M059J (cell line): ENCODE measurements around the gene KCNT2. TPM values are rescaled to one million over a fixed set of nuclear protein-coding genes. Genes with fewer than 3 reads are reported as not detected.

ENCODE experiments used
- DNase-seq: peaks from one replicate; pipeline ENCODE4 v3.0.0-alpha.2; 2012; ENCODE audit warnings: low read depth
- total RNA-seq: library from RNA; depleted of rRNA; stranded (reverse); fragments of >200 nt; shearing (Covaris generic); gene quantifications from 2 replicates; pipeline ENCODE4 v1.2.3, GENCODE V29; 2014; rRNA removed

Gene KCNT2
- total RNA-seq, 1 experiment from 2014 or later, result 2.3 TPM

GRCh38 chr1:196205882-196206281 is 402.4 kb downstream of the KCNT2 start:
- no peak for DNase-seq

GRCh38 chr1:196196486-196196885 is 411.8 kb downstream of the KCNT2 start:
- DNase-seq, result no peak

- DNase-seq, result peak; percentile 40
Observed at GRCh38 chr1:196193896-196194559, 414.2 kb downstream of the KCNT2 start.

GRCh38 chr1:196183941-196184340 is 424.3 kb downstream of the KCNT2 start:
- DNase-seq, result peak; percentile 25

- DNase-seq, result no peak
Observed at GRCh38 chr1:196181594-196181878, 426.7 kb downstream of the KCNT2 start.

GRCh38 chr1:196180847-196181593 is 427.2 kb downstream of the KCNT2 start:
- DNase-seq, result peak; percentile 94

- peak; percentile 75 for DNase-seq
Observed at GRCh38 chr1:196178083-196178635, 430.1 kb downstream of the KCNT2 start.

Other genes starting within 250 kb of the KCNT2 start
- gene CFH, start 43.6 kb upstream of the KCNT2 start, total RNA-seq, result 58.0 and 76.5 TPM in 2 replicates
- gene CFHR3, start 166.4 kb upstream of the KCNT2 start, total RNA-seq, result not detected in 2 replicates
- gene CFHR1, start 211.3 kb upstream of the KCNT2 start, total RNA-seq, result not detected in 2 replicates